SH-SY5Y (cell line): Measurements from ENCODE around the gene DDX54.

Source experiments
- GATA2 ChIP-seq: IDR thresholded peaks from 2 replicates; pipeline ENCODE4 v1.6.1; 2011; ENCODE audit warnings: mild to moderate bottlenecking, low read depth, low read length
- GATA3 ChIP-seq: IDR thresholded peaks from 2 replicates; pipeline ENCODE4 v1.6.1; 2011; ENCODE audit warnings: low read depth, mild to moderate bottlenecking, low read length, moderate library complexity

DNA sequence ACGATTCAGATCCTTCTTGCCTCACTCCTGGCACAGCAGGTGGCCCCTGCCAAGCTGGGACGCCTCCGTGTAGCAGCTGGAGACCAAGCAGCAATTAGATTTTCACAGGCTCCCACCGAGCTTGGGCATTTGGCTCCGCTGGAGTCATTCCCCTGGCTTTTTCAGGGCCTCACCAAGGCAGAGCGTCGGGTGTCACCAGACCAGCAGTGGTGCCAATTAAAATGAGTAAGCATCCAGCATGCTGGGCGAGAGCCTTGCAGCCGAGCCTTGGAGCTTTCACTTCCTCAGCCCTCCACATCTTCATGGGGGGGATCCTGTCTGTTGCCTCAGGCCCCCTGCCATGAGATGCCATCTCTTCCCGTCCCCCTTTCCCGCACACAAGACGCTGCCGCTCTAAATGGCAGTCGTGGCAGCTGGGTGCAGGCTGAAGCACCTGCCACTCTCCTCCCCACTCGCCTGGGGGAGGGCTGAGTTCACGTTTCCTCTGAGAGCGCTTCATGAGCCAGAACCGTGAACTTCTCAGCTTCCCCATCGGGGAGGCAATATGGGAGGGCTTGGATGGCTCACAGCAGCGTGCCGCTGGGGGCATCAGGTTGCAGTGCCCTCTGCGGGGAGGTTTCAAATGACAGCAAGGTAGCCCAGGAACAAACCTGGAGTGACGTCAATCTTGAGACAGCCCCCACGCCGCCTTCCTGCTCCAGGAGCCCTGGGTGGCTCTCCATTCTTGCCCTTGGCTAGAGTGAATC, 47.7 kb upstream of the DDX54 start:
- TF ChIP-seq GATA3, result no peak
- no peak for TF ChIP-seq GATA2
